ENCODE results near the gene CSNK2A1. TPM values are rescaled to one million over a fixed set of nuclear protein-coding genes. Genes with fewer than 3 reads are reported as not detected.

The CSNK2A1 gene
- total and polyA plus RNA-seq, 3 donors from 2014 or later = 143 to 192 (median 172) TPM

DNA sequence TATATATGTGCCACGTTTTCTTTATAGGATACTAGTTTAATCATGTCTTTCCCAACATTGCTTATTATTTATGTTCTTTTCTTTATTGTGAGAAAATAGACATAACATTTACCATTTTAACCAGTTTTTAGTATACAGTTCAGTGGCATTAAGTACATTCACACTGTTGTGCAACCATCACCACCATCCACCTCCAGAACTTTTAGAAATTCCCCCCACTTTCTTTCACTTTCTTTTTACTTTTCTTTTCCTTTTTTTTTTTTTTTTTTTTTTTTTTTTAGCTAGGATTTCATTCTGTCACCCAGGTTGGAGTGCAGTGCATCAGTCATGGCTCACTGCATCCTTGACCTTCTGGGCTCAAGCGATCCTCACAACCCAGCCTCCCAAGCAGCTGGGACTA is 117.0 kb downstream of the CSNK2A1 start:
- TF ChIP-seq, protein P1, sequence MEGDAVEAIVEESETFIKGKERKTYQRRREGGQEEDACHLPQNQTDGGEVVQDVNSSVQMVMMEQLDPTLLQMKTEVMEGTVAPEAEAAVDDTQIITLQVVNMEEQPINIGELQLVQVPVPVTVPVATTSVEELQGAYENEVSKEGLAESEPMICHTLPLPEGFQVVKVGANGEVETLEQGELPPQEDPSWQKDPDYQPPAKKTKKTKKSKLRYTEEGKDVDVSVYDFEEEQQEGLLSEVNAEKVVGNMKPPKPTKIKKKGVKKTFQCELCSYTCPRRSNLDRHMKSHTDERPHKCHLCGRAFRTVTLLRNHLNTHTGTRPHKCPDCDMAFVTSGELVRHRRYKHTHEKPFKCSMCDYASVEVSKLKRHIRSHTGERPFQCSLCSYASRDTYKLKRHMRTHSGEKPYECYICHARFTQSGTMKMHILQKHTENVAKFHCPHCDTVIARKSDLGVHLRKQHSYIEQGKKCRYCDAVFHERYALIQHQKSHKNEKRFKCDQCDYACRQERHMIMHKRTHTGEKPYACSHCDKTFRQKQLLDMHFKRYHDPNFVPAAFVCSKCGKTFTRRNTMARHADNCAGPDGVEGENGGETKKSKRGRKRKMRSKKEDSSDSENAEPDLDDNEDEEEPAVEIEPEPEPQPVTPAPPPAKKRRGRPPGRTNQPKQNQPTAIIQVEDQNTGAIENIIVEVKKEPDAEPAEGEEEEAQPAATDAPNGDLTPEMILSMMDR (IDR thresholded peaks at IDR 0.05) = no peak
- no peak for TF ChIP-seq POLR2A (IDR thresholded peaks at IDR 0.05)
- no peak overlapping the region for H3K27ac ChIP-seq
- no peaks in the 10 kb centered on the region for H3K27me3 ChIP-seq
- H3K36me3 ChIP-seq (ENCODE audit: low read depth, missing control alignments) = no peaks in the 10 kb centered on the region
- no peak for DNase-seq
- H3K9me3 ChIP-seq = no peaks in the 10 kb centered on the region
- no peaks in the 10 kb centered on the region for H3K4me1 ChIP-seq
- WGBS, 2 donors = 97 to 100% methylated on average over 2 of the region's 2 CpGs
- intact Hi-C loops (cut with DNase I; ENCODE audit: low total_unique reads) = no loop called here
- no peak overlapping the region for H3K4me3 ChIP-seq

Small RNA genes within 50 kb of the gene (small RNA-seq; reads per million reads assigned to genes)
- gene RF00019 = 0 reads per million in 2 donors

Other genes with a start within 250 kb of the CSNK2A1 start
- gene ZCCHC3, start 246.2 kb downstream of the CSNK2A1 start, total RNA-seq = 10 to 100 TPM; 29.1 to 34.9 TPM
- gene ZCCHC3, start 246.2 kb downstream of the CSNK2A1 start, polyA plus RNA-seq (ENCODE audit: insufficient read depth, low read depth, low replicate concordance) = 21.2 TPM
- gene SOX12, start 218.2 kb downstream of the CSNK2A1 start, total RNA-seq = 10 to 100 TPM; 19.2 to 23.8 TPM
- gene SOX12, start 218.2 kb downstream of the CSNK2A1 start, polyA plus RNA-seq (ENCODE audit: insufficient read depth, low read depth, low replicate concordance) = 13.4 TPM
- gene NRSN2, start 196.7 kb downstream of the CSNK2A1 start, total RNA-seq = 10 to 100 TPM; 62.4 to 79.0 TPM
- 49.4 TPM for gene NRSN2, start 196.7 kb downstream of the CSNK2A1 start, polyA plus RNA-seq (ENCODE audit: insufficient read depth, low read depth, low replicate concordance)
- gene TRIB3, start 163.0 kb downstream of the CSNK2A1 start, total RNA-seq = 1 to 10 TPM; 2.9 to 3.6 TPM
- gene TRIB3, start 163.0 kb downstream of the CSNK2A1 start, polyA plus RNA-seq (ENCODE audit: insufficient read depth, low read depth, low replicate concordance) = 2.8 TPM
- gene RBCK1, start 135.5 kb downstream of the CSNK2A1 start, total RNA-seq = 10 to 100 TPM; 87.2 to 93.7 TPM
- gene RBCK1, start 135.5 kb downstream of the CSNK2A1 start, polyA plus RNA-seq (ENCODE audit: insufficient read depth, low read depth, low replicate concordance) = 77.8 TPM
- gene TBC1D20, start 81.3 kb downstream of the CSNK2A1 start, total RNA-seq = 10 to 100 TPM; 45.7 to 52.6 TPM
- gene TBC1D20, start 81.3 kb downstream of the CSNK2A1 start, polyA plus RNA-seq (ENCODE audit: insufficient read depth, low read depth, low replicate concordance) = 43.5 TPM
- 1 to 10 TPM; 2.7 to 3.7 TPM for gene TCF15, start 66.5 kb upstream of the CSNK2A1 start, total RNA-seq
- gene TCF15, start 66.5 kb upstream of the CSNK2A1 start, polyA plus RNA-seq (ENCODE audit: insufficient read depth, low read depth, low replicate concordance) = 2.0 TPM
- 10 to 100 TPM; 26.9 to 29.8 TPM for gene SRXN1, start 109.4 kb upstream of the CSNK2A1 start, total RNA-seq
- gene SRXN1, start 109.4 kb upstream of the CSNK2A1 start, polyA plus RNA-seq (ENCODE audit: insufficient read depth, low read depth, low replicate concordance) = 20.6 TPM
- under 1 TPM; 0.19 to 0.39 TPM for gene SCRT2, start 132.0 kb upstream of the CSNK2A1 start, total RNA-seq
- 0.13 TPM for gene SCRT2, start 132.0 kb upstream of the CSNK2A1 start, polyA plus RNA-seq (ENCODE audit: insufficient read depth, low read depth, low replicate concordance)
- 100 to 1,000 TPM; 187 to 247 TPM for gene SLC52A3, start 224.7 kb upstream of the CSNK2A1 start, total RNA-seq
- 130 TPM for gene SLC52A3, start 224.7 kb upstream of the CSNK2A1 start, polyA plus RNA-seq (ENCODE audit: insufficient read depth, low read depth, low replicate concordance)

All from testis (tissue), 3 donors.